Jurkat, Clone E6-1 (cell line): ENCODE results near the gene CLRN3.

Experiments
- DNase-seq: peaks from one replicate; pipeline ENCODE4 v3.0.0-alpha.2; 2011; ENCODE audit warnings: low read depth, low spot score
- H3K4me3 ChIP-seq: 2 replicates; pipeline ENCODE4 v1.5.1; 2011; ENCODE audit warnings: mild to moderate bottlenecking, low read length, control low read depth, moderate library complexity

Gene CLRN3

DNA sequence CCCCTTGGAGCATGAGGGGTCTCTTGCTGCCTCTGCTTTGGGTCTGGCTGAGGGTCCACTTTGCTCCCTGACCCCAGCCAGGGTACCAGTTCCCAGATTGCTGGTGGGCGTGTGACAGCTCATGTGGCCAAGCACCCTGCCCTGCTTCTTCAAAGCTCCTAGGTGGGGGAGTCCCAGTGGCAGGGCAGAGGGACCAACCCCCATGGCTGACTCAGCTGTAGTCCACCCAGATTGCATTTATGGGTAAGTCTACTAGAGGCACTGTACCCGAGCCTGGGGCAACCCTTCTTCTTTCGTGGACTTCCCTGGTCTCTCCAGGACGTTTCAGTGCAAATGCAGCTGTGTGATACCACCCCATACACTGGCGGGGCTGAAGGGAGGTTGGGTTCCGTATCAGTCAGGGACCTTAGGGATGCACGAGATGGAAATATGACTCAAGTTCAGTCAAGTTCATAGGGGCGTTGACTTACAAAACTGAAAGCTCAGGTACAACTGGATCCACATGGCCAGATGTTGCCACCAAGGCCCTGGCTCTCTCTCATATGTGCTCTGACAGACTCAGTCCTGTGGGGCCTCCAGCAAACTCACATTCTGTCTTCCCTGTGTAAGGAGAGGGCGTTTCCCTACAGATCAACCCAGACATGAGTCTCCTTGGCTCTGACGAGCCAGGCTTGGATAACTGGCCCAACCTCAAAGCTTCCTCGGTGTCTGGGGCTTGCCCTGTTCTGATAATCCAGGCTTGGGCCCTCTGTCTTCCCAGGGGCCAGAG is 27.7 kb upstream of the CLRN3 start:
- no peak for DNase-seq
- H3K4me3 ChIP-seq, result no peak overlapping the region

GRCh38 chr10:127919418-127920271 is 26.9 kb upstream of the CLRN3 start:
- DNase-seq, result no peak

GRCh38 chr10:127918572-127918971 is 25.8 kb upstream of the CLRN3 start:
- no peak overlapping the region for H3K4me3 ChIP-seq
- no peak for DNase-seq

More at GRCh38 chr10:127919418-127920271, 26.9 kb upstream of the CLRN3 start:
- no peak overlapping the region for H3K4me3 ChIP-seq

DNA sequence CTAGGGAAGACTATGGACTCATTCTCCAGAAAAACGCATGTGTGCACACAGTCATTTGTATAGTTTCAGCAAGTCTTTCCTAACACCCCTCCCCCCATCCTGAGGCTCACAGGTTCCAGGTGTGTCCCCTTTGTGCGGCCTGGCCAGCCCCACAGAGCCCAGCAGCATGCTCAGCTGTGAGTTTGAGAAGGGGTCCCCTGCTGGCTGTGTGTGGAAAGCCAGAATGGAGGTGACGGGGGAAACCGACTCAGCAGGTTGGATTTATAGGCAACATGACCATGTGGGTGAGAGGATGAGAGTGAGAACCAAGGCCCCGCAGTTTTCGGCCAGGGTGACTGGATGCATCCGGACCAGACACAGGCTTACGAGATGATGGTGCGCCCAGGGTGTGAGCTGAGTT is 24.1 kb upstream of the CLRN3 start:
- no peak for DNase-seq
- H3K4me3 ChIP-seq, result no peak overlapping the region

GRCh38 chr10:127915324-127915723 is 22.6 kb upstream of the CLRN3 start:
- DNase-seq, result no peak
- H3K4me3 ChIP-seq, result no peak overlapping the region

GRCh38 chr10:127913368-127913759 is 20.6 kb upstream of the CLRN3 start:
- no peak for DNase-seq

DNA sequence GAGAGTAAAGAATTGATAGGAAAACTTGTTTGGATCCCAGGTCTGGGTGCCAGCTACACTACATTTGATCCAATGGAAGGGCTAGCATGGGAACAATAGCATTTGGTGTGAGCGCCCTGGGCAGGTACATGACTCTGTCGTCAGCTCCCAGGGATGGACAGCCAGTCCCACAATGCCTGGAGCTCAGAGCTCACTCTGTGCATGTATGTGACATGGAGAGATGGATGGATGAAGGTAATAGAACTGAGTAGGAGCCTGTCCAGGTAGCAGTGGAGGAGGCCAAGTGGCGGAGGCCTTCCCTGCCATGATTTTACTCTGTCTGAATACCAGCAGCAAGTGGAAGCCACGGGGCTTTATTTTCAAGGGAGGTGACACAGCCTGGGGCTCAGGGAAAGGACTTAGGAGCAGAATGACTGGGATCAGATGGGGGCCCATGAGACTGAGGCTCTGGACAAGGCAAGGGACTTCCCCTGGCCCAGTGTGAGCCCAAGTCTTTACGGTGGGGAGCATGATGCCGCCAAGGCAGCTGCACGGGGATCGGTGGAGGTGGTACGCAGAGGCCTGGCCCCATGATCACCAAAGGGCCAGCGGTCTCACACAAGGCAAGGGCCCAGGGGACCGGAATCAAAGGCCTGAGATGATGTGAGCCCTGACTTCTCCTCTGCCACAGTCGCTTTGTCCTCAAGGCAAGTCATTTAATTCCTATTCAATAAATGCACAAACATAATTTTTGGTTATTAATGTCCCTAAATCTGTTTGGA is 20.0 kb upstream of the CLRN3 start:
- DNase-seq, result no peak
- H3K4me3 ChIP-seq, result no peak overlapping the region

More at GRCh38 chr10:127913368-127913759, 20.6 kb upstream of the CLRN3 start:
- H3K4me3 ChIP-seq, result no peak overlapping the region

GRCh38 chr10:127911867-127912257 is 19.1 kb upstream of the CLRN3 start:
- H3K4me3 ChIP-seq, result no peak overlapping the region
- DNase-seq, result no peak

- DNase-seq, result no peak
- H3K4me3 ChIP-seq, result no peak overlapping the region
These were observed 18.6 kb upstream of the CLRN3 start for GRCh38 chr10:127911218-127911866.

DNA sequence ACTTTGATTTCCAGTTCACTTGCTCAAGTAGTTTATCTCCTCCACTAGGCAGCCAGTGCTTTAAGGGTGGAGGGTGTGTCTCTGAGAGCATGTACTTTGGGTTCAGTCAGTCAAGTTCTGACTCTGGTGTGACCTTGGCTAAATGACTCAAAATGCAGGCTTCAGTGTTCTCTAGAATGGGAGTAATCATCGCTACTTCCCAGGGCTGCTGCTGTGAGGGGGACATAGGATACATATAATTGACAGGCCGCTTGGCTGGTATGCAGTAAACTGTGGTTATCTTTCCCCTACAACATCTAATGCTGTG is 17.7 kb upstream of the CLRN3 start:
- no peak overlapping the region for H3K4me3 ChIP-seq
- DNase-seq, result no peak

DNA sequence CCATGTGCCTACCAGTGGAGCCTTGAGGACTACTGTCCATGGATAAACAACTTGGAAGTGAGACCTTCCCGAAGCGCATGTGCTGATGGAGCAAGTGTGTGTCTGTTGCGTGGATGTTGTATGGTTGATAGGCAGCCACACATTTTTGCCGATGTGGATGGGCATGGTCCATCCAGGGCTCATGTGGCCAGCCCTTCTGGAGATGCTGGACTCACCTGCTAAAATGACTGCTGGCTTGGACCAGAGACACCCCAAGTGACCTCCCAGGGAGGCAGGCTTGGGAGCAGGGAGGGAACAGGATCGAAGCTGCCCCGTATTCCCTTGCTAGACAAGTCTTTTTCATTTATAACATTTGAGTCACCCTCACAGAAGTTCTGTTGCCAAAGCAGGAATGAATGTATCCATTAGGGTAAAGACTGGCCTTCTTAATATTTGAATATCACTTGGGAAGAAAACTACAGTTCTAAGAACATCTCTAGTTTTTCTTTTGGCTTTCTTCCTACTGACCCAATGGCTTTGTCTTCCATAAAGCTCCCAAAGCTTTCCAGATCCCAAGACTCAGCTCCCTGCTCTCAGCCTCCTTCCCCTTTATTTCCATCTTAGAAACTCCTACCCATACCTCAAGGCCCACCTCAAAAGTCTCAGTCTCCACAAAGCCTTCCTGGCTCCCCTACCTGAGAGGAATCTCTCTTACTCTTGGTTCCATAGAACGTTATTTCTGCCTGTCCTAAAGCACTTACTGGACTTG is 17.1 kb upstream of the CLRN3 start:
- no peak for DNase-seq
- no peak overlapping the region for H3K4me3 ChIP-seq

DNA sequence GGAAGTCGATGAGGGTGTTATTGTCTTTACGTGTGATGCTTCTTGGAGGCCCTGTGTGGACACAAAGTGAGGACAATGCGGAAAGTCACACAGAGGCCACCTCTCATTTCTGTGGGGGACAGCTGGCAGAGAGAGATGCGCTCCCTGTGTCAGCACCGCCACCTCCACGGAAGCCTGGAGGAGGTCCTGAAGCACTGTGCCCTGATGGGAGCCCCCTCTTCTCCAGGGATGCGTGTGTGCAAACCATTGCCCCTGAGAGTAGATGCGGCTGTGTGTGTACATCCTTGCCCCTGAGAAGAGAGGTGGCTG is 16.2 kb upstream of the CLRN3 start:
- DNase-seq, result no peak
- H3K4me3 ChIP-seq, result no peak overlapping the region

DNA sequence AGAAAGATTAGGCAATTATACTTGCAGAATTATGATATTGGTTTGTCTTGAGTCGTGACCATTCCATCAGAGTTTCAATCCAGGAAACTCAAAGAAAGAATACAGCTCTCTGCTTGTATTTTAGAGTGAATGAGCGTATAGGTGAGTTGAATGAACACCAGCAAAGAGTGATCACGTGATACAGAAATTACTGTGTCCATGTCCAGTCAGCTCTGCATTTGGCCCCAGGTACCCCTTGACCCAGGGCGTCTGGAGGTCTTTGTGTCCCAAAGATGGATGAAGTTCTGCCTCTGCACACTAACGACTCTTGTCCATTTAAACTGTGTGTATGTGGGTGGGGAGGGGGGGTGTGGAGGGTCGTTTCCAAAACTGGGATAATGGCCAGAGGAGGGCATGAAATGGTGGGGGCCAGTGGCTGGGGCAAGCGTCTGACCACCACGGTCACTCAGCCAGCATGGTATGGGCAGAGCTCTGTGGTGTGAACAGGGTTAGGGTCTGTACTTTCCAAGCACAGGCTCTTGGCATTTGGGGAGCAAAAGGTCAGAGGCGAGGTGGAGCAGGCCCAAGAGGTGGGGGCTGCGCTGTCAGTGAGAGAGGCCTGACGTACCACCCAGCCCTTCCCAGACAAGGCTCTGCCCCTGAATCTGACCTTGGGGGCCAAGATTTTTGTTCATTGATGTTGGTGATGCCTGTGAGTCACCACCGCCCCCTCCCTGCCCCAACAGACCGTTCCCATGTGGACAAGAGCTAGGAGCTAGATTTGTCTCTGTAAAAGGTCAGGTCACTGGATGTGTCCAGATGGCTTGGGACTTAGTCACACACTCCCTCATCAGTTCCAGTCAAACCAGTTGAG is 15.6 kb upstream of the CLRN3 start:
- H3K4me3 ChIP-seq, result no peak overlapping the region
- no peak for DNase-seq

- peak overlapping the region; percentile 44 for H3K4me3 ChIP-seq
- no peak for DNase-seq
These were observed 14.8 kb upstream of the CLRN3 start for GRCh38 chr10:127907411-127908105.

DNA sequence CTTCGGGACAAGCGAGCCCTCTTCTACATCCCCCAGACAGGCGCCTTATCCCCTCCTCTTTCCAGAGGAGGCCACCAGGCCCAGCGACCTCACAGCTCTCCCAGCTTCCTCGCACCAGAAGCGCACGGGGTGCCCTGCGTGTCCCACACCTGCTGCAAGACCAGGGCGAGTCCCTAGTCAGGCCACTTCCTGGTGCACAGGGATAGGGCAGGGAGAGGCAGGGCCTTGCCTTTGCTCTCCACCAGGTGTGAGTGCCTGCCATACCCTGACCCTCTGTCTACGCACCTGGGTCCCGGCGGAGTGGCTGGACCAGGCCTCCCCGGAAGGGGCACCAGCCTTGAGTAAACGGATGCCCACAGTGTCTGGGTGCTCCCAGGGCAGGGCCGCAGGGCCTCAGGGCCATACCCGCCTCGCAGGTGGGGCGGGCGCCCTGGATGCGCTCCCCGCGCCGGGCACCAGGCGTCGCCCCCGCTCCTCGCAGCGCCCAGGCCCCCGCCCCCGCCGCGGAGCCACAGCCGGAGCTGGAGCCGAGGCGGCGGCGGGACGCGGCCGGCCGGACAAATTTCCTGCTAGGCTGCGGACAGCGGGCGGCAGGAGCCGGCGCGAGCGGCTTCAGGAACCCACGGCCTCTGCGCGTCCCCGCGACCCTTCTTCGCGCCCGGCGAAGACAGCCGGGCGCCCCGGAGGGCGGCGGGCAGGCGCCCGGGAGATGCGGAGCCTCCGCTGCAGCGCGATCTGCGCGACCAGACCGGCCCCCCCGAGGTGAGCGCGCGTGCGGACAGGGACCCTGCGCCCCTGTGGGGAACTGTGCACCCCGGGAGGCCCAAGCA is 14.0 kb upstream of the CLRN3 start, which contains the start of gene PTPRE:
Gene PTPRE (plus strand): TSS at position 556 of the 830 bp plus-strand sequence. CDS start 133,779 bp downstream, outside the sequence.
- peak; percentile 18 for DNase-seq
- H3K4me3 ChIP-seq, result peak within 1 kb of the TSS; percentile 44

DNA sequence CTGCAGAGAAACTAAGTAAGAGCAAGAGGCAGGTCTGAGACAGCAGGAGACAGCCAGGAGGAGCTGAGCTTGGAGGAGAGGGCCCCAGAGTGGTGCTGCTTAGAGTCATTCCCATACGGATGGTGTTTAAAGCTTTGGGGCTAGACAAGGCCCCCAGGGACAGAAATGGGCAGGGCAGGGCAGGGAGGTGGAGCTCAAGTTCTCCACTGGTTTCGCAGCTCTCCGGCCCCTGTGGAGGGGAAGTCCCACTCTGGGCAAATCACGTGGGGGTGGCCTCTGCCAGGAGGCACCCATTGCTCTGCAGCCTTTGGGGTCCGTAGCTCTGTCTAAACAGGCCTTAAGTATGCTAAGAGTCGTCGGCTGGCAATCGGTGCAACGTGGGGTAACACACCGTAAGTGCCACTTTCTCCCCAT is 13.1 kb upstream of the CLRN3 start:
- H3K4me3 ChIP-seq, result no peak overlapping the region
- no peak for DNase-seq
